HG03039 (cell line): ENCODE results near the gene CCDC149.

Experiments
- ATAC-seq: cut with Tn5 transposase; IDR thresholded peaks from one replicate; pipeline ENCODE4 v1.9.1; 2021; ENCODE audit warnings: mild to moderate bottlenecking, moderate library complexity; ENCODE audit not compliant: unreplicated experiment

CCDC149 gene

GRCh38 chr4:24912252-24913118 is at the start of gene CCDC149:
CCDC149 (minus strand) TSS chr4:24913042; CDS start chr4:24912864, 178 bp downstream.
- ATAC-seq, result no peak

GRCh38 chr4:24957886-24958285 is 45.0 kb upstream of the CCDC149 start:
- ATAC-seq, result no peak

- ATAC-seq, result no peak
Measured at GRCh38 chr4:24956763-24957162, 43.9 kb upstream of the CCDC149 start.

GRCh38 chr4:24956091-24956490 is 43.2 kb upstream of the CCDC149 start:
- no peak for ATAC-seq

- no peak for ATAC-seq
Measured at GRCh38 chr4:24952667-24953066, 39.8 kb upstream of the CCDC149 start.

GRCh38 chr4:24949970-24950369 is 37.1 kb upstream of the CCDC149 start:
- no peak for ATAC-seq

- ATAC-seq, result no peak
Measured at GRCh38 chr4:24937917-24938281, 25.1 kb upstream of the CCDC149 start.

GRCh38 chr4:24937176-24937916 is 24.5 kb upstream of the CCDC149 start:
- ATAC-seq, result no peak

GRCh38 chr4:24935856-24936255 is 23.0 kb upstream of the CCDC149 start:
- no peak for ATAC-seq

GRCh38 chr4:24934311-24934710 is 21.5 kb upstream of the CCDC149 start:
- no peak for ATAC-seq

GRCh38 chr4:24933684-24934275 is 20.9 kb upstream of the CCDC149 start:
- no peak for ATAC-seq

- no peak for ATAC-seq
Measured at GRCh38 chr4:24932515-24933225, 19.8 kb upstream of the CCDC149 start.

GRCh38 chr4:24930151-24930550 is 17.3 kb upstream of the CCDC149 start:
- ATAC-seq, result no peak

GRCh38 chr4:24928708-24929107 is 15.9 kb upstream of the CCDC149 start:
- ATAC-seq, result no peak

GRCh38 chr4:24927049-24927448 is 14.2 kb upstream of the CCDC149 start:
- ATAC-seq, result no peak

GRCh38 chr4:24924309-24924781 is 11.5 kb upstream of the CCDC149 start:
- no peak for ATAC-seq

GRCh38 chr4:24923550-24923949 is 10.7 kb upstream of the CCDC149 start:
- no peak for ATAC-seq

GRCh38 chr4:24923002-24923401 is 10.2 kb upstream of the CCDC149 start:
- no peak for ATAC-seq

- ATAC-seq, result no peak
Measured at GRCh38 chr4:24922416-24922815, 9.6 kb upstream of the CCDC149 start.

- ATAC-seq, result no peak
Measured at GRCh38 chr4:24921491-24921890, 8.6 kb upstream of the CCDC149 start.

GRCh38 chr4:24920008-24920407 is 7.2 kb upstream of the CCDC149 start:
- no peak for ATAC-seq
